Measurements from ENCODE around the gene WDR27.
"Not testable (repeated sequence)": the region's sequence is repeated elsewhere in the genome, so short reads cannot be mapped to it uniquely, and the experiment has no call there.

Gene WDR27

GRCh38 chr6:169520104-169520503 lies 181.7 kb downstream of the WDR27 start:
- no peak for DNase-seq (ENCODE audit: low spot score)

GRCh38 chr6:169518451-169518850 lies 183.4 kb downstream of the WDR27 start:
- no peak for DNase-seq (ENCODE audit: low spot score)

GRCh38 chr6:169513478-169514193 lies 188.2 kb downstream of the WDR27 start:
- no peak for DNase-seq (ENCODE audit: low spot score)

- DNase-seq (ENCODE audit: low spot score) = not testable (repeated sequence)
Observed at GRCh38 chr6:169511785-169512184, 190.0 kb downstream of the WDR27 start.

- DNase-seq (ENCODE audit: low spot score) = no peak
Observed at GRCh38 chr6:169510871-169511270, 191.0 kb downstream of the WDR27 start.

GRCh38 chr6:169508452-169508851 lies 193.4 kb downstream of the WDR27 start:
- no peak for DNase-seq (ENCODE audit: low spot score)

GRCh38 chr6:169503422-169504152 lies 198.2 kb downstream of the WDR27 start:
- no peak for DNase-seq (ENCODE audit: low spot score)

- no peak for DNase-seq (ENCODE audit: low spot score)
Observed at GRCh38 chr6:169502445-169502844, 199.4 kb downstream of the WDR27 start.

- DNase-seq (ENCODE audit: low spot score) = no peak
Observed at GRCh38 chr6:169501777-169502313, 200.0 kb downstream of the WDR27 start.

- DNase-seq (ENCODE audit: low spot score) = no peak
Observed at GRCh38 chr6:169501128-169501527, 200.7 kb downstream of the WDR27 start.

GRCh38 chr6:169500688-169501087 lies 201.1 kb downstream of the WDR27 start:
- no peak for DNase-seq (ENCODE audit: low spot score)

- no peak for DNase-seq (ENCODE audit: low spot score)
Observed at GRCh38 chr6:169499848-169500247, 202.0 kb downstream of the WDR27 start.

- DNase-seq (ENCODE audit: low spot score) = no peak
Observed at GRCh38 chr6:169498916-169499513, 202.8 kb downstream of the WDR27 start.

GRCh38 chr6:169495601-169496000 lies 206.2 kb downstream of the WDR27 start:
- no peak for DNase-seq (ENCODE audit: low spot score)

GRCh38 chr6:169494038-169494437 lies 207.8 kb downstream of the WDR27 start:
- no peak for DNase-seq (ENCODE audit: low spot score)

- no peak for DNase-seq (ENCODE audit: low spot score)
Observed at GRCh38 chr6:169491482-169491881, 210.3 kb downstream of the WDR27 start.

- no peak for DNase-seq (ENCODE audit: low spot score)
Observed at GRCh38 chr6:169490830-169491229, 211.0 kb downstream of the WDR27 start.

- DNase-seq (ENCODE audit: low spot score) = no peak
Observed at GRCh38 chr6:169490246-169490641, 211.6 kb downstream of the WDR27 start.

- no peak for DNase-seq (ENCODE audit: low spot score)
Observed at GRCh38 chr6:169489563-169490245, 212.1 kb downstream of the WDR27 start.

- no peak for DNase-seq (ENCODE audit: low spot score)
Observed at GRCh38 chr6:169487579-169488436, 214.0 kb downstream of the WDR27 start.

GRCh38 chr6:169479783-169480495 lies 221.9 kb downstream of the WDR27 start:
- no peak for DNase-seq (ENCODE audit: low spot score)
